Measurements from ENCODE around the gene UFSP1. TPM values are rescaled to one million over a fixed set of nuclear protein-coding genes. Genes with fewer than 3 reads are reported as not detected.

The UFSP1 gene
- total RNA-seq, 4 donors from 2014 or later: 2.0 to 7.1 (median 4.0) TPM

DNA sequence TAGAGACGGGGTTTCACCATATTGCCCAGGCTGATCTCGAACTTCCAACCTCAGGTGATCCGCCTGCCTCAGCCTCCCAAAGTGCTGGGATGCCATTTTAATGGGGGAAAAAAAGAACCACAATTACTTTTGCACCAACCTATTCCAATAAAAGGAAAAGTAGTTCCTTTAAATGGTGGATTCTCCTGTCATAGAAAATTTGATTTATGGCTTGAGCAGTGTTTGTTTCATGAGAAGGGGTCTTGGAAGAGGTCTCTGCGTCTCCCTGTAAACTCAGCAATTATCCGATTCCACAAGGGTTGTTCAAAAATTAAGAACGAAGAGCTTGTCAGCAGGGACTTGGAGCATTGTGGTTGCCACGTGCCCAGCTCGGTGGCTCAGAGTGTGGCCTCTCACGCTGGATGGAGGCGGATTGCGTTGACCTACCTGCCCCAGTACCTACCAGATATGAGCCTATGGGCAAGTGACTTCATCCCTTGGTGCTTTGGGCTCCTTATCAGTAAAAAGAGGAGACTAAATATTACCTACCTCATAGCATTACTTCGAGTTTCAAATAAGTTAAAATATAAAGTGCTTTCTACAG is 25.2 kb downstream of the UFSP1 start:
- in situ Hi-C loops (cut with MboI; ENCODE audit: low sequenced_read_pairs in 4 of 4): loop anchor here in 3 of 4 donors (10.0 to 25.0 kb wide), 5 partner anchors 152 to 427 kb away; partner anchors contain the start of genes POP7 (in 2 of the 3), SPACDR (in 2 of the 3), EPO (in 1 of the 3) and FBXO24 (in 1 of the 3)
- intact Hi-C loops (cut with DNase I; ENCODE audit: low total_unique reads): loop anchor here (10.0 kb wide), 1 partner anchor 250 kb away; the partner anchor contains the start of gene MOSPD3

GRCh38 chr7:100863406-100863950 is 26.0 kb downstream of the UFSP1 start:
- Histone ChIP-seq H3K4me1 (peaks cover 3 to 18% of the 10 kb centered on the region in 2 donors), H3K4me3 (no peak overlapping the region), H3K27me3 (peaks cover 3 to 7% (median 7%) of the 10 kb centered on the region in 3 donors), H3K36me3 (no peaks in the 10 kb centered on the region), H3K9me3 (no peaks in the 10 kb centered on the region), H3K27ac (no peak overlapping the region)
- TF ChIP-seq, protein P1, sequence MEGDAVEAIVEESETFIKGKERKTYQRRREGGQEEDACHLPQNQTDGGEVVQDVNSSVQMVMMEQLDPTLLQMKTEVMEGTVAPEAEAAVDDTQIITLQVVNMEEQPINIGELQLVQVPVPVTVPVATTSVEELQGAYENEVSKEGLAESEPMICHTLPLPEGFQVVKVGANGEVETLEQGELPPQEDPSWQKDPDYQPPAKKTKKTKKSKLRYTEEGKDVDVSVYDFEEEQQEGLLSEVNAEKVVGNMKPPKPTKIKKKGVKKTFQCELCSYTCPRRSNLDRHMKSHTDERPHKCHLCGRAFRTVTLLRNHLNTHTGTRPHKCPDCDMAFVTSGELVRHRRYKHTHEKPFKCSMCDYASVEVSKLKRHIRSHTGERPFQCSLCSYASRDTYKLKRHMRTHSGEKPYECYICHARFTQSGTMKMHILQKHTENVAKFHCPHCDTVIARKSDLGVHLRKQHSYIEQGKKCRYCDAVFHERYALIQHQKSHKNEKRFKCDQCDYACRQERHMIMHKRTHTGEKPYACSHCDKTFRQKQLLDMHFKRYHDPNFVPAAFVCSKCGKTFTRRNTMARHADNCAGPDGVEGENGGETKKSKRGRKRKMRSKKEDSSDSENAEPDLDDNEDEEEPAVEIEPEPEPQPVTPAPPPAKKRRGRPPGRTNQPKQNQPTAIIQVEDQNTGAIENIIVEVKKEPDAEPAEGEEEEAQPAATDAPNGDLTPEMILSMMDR (IDR thresholded peaks at IDR 0.05 in 4 of 5, conservative IDR thresholded peaks at IDR 0.05 in 1 of 5): no peak
- no peak for TF ChIP-seq POLR2A (IDR thresholded peaks at IDR 0.05)
- ATAC-seq (no peak), DNase-seq (no peak)
- in situ Hi-C loops (cut with MboI; ENCODE audit: low sequenced_read_pairs in 4 of 4): loop anchor here in 3 of 4 donors (10.0 to 25.0 kb wide), 5 partner anchors 151 to 426 kb away; partner anchors contain the start of genes POP7 (in 2 of the 3), SPACDR (in 2 of the 3), EPO (in 1 of the 3) and FBXO24 (in 1 of the 3)
- intact Hi-C loops (cut with DNase I; ENCODE audit: low total_unique reads): loop anchor here (10.0 kb wide), 1 partner anchor 249 kb away; the partner anchor contains the start of gene MOSPD3

More for the DNA sequence above, 25.2 kb downstream of the UFSP1 start:
- DNase-seq (no peak), ATAC-seq (no peak)
- Histone ChIP-seq H3K9me3 (no peaks in the 10 kb centered on the region), H3K27me3 (peaks cover 3 to 7% (median 7%) of the 10 kb centered on the region in 3 donors), H3K36me3 (no peaks in the 10 kb centered on the region), H3K4me1 (peaks cover 3 to 18% of the 10 kb centered on the region in 2 donors), H3K27ac (no peak overlapping the region), H3K4me3 (no peak overlapping the region)
- TF ChIP-seq, protein P1 (IDR thresholded peaks at IDR 0.05 in 4 of 5, conservative IDR thresholded peaks at IDR 0.05 in 1 of 5): no peak
- TF ChIP-seq POLR2A (IDR thresholded peaks at IDR 0.05): no peak

DNA sequence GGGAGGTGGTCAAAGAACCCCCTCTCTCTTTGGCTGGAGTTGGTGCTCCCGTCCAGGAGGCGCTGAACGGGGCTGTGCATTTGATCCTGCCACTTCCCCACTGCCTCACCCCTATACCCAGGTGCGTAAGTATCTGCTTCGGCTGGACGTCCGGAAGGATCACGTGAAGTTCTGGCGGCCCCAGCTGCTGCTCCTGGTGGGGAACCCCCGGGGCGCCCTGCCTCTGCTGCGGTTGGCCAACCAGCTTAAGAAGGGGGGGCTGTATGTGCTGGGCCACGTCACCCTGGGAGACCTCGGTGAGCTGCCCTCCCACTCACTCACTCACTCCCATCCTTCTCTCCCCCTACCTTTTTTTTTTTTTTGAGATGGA is 27.9 kb downstream of the UFSP1 start:
- no peak for TF ChIP-seq POLR2A (IDR thresholded peaks at IDR 0.05)
- TF ChIP-seq, protein P1 (IDR thresholded peaks at IDR 0.05 in 4 of 5, conservative IDR thresholded peaks at IDR 0.05 in 1 of 5): no peak
- ATAC-seq (no peak), DNase-seq (no peak)
- intact Hi-C loops (cut with DNase I; ENCODE audit: low total_unique reads) (loop anchor here (10.0 kb wide), 1 partner anchor 247 kb away; the partner anchor contains the start of gene MOSPD3), in situ Hi-C loops (cut with MboI; ENCODE audit: low sequenced_read_pairs in 4 of 4) (loop anchor here in 3 of 4 donors (10.0 to 25.0 kb wide), 5 partner anchors 149 to 424 kb away; partner anchors contain the start of genes POP7 (in 2 of the 3), SPACDR (in 2 of the 3), EPO (in 1 of the 3) and FBXO24 (in 1 of the 3))
- H3K4me3 ChIP-seq: no peak overlapping the region
- H3K9me3 ChIP-seq: no peaks in the 10 kb centered on the region
- peaks cover 1 to 10% of the 10 kb centered on the region in 2 donors for H3K4me1 ChIP-seq
- no peak overlapping the region for H3K27ac ChIP-seq
- H3K27me3 ChIP-seq: peaks cover 0 to under 1% (median 0%) of the 10 kb centered on the region in 3 donors
- H3K36me3 ChIP-seq: no peaks in the 10 kb centered on the region

GRCh38 chr7:100860702-100861615 is 28.6 kb downstream of the UFSP1 start:
- intact Hi-C loops (cut with DNase I; ENCODE audit: low total_unique reads) (loop anchor here (10.0 kb wide), 1 partner anchor 246 kb away; the partner anchor contains the start of gene MOSPD3), in situ Hi-C loops (cut with MboI; ENCODE audit: low sequenced_read_pairs in 4 of 4) (loop anchor here in 3 of 4 donors (10.0 to 25.0 kb wide), 5 partner anchors 149 to 424 kb away; partner anchors contain the start of genes POP7 (in 2 of the 3), SPACDR (in 2 of the 3), EPO (in 1 of the 3) and FBXO24 (in 1 of the 3))
- ATAC-seq (no peak), DNase-seq (no peak)
- peaks cover 0 to 4% of the 10 kb centered on the region in 2 donors for H3K4me1 ChIP-seq
- H3K27ac ChIP-seq: no peak overlapping the region
- H3K27me3 ChIP-seq: no peaks in the 10 kb centered on the region
- H3K4me3 ChIP-seq: no peak overlapping the region
- no peaks in the 10 kb centered on the region for H3K9me3 ChIP-seq
- H3K36me3 ChIP-seq: no peaks in the 10 kb centered on the region
- TF ChIP-seq POLR2A (IDR thresholded peaks at IDR 0.05): no peak
- TF ChIP-seq, protein P1 (IDR thresholded peaks at IDR 0.05 in 4 of 5, conservative IDR thresholded peaks at IDR 0.05 in 1 of 5): no peak

All from gastrocnemius medialis (tissue), 4 donors.